Mesenchymal stem cell (in vitro differentiated cells and primary cell): ENCODE measurements around the gene CES5A.
"Not testable (repeated sequence)": the region's sequence is repeated elsewhere in the genome, so short reads cannot be mapped to it uniquely, and the experiment has no call there.

Experiments
- DNase-seq: peaks from one replicate; pipeline ENCODE4 v3.0.0-alpha.2; 2013
- H2AFZ ChIP-seq: one replicate; pipeline ENCODE4 v1.6.1; 2013; ENCODE audit warnings: low read depth, mild to moderate bottlenecking, control low read depth, inconsistent platforms, low read length, moderate library complexity
- H2AK5ac ChIP-seq: 2 replicates; pipeline ENCODE4 v1.6.1; 2013; ENCODE audit warnings: low read length, moderate library complexity, mild to moderate bottlenecking, inconsistent platforms; ENCODE audit not compliant: severe bottlenecking
- H2BK120ac ChIP-seq: one replicate; pipeline ENCODE4 v1.6.1; 2013; ENCODE audit warnings: low read depth, mild to moderate bottlenecking, inconsistent platforms, low read length, moderate library complexity
- H2BK12ac ChIP-seq, 2 experiments: one replicate each; pipeline ENCODE4 v1.6.1; 2013; ENCODE audit warnings: inconsistent platforms in 2 of 2, low read length in 2 of 2, mild to moderate bottlenecking in 2 of 2, moderate library complexity in 2 of 2, control low read depth in 1 of 2
- H2BK15ac ChIP-seq: one replicate; pipeline ENCODE4 v1.6.1; 2013; ENCODE audit warnings: mild to moderate bottlenecking, low read depth, inconsistent platforms; ENCODE audit not compliant: poor library complexity, severe bottlenecking
- H2BK5ac ChIP-seq: 2 replicates; pipeline ENCODE4 v1.6.1; 2013; ENCODE audit warnings: low read depth, mild to moderate bottlenecking, low read length, control low read depth, inconsistent platforms; ENCODE audit not compliant: poor library complexity, severe bottlenecking
- H3K14ac ChIP-seq, 2 experiments: one replicate each; pipeline ENCODE4 v1.6.1; 2013; ENCODE audit warnings: inconsistent platforms in 2 of 2, low read length in 2 of 2, control low read depth in 1 of 2, mild to moderate bottlenecking in 1 of 2, moderate library complexity in 1 of 2
- H3K18ac ChIP-seq, 2 experiments: one replicate each; pipeline ENCODE4 v1.6.1; 2013; ENCODE audit warnings: inconsistent platforms in 2 of 2, low read length in 2 of 2, control low read depth in 1 of 2, low read depth in 1 of 2, mild to moderate bottlenecking in 1 of 2
- H3K23ac ChIP-seq, 2 experiments: one replicate each; pipeline ENCODE4 v1.6.1; 2013; ENCODE audit warnings: inconsistent platforms in 2 of 2, low read length in 2 of 2, mild to moderate bottlenecking in 2 of 2, moderate library complexity in 2 of 2, control low read depth in 1 of 2
- H3K27ac ChIP-seq: 2 replicates; pipeline ENCODE4 v1.5.1; 2013; ENCODE audit warnings: mild to moderate bottlenecking, moderate library complexity, low read length, control low read depth, inconsistent platforms; ENCODE audit not compliant: poor library complexity, severe bottlenecking
- H3K27me3 ChIP-seq, 2 experiments: 2 replicates each; pipeline versions ENCODE4 v1.6.1 to v1.7.0; 2013; ENCODE audit warnings: low read length in 2 of 2, mild to moderate bottlenecking in 2 of 2, moderate library complexity in 2 of 2, control low read depth in 1 of 2, inconsistent platforms in 1 of 2; ENCODE audit not compliant: control insufficient read depth in 1 of 2, insufficient read depth in 1 of 2
- H3K36me3 ChIP-seq, 2 experiments: 2 replicates each; pipeline versions ENCODE4 v1.6.1 to v1.7.0; 2013; ENCODE audit warnings: low read length in 2 of 2, control low read depth in 1 of 2, inconsistent platforms in 1 of 2, low read depth in 1 of 2, mild to moderate bottlenecking in 1 of 2; ENCODE audit not compliant: insufficient read depth in 2 of 2, control insufficient read depth in 1 of 2
- H3K4ac ChIP-seq, 2 experiments: one replicate each; pipeline ENCODE4 v1.6.1; 2013; ENCODE audit warnings: inconsistent platforms in 2 of 2, low read length in 2 of 2, mild to moderate bottlenecking in 2 of 2, moderate library complexity in 2 of 2, control low read depth in 1 of 2, low read depth in 1 of 2
- H3K4me1 ChIP-seq: 2 replicates; pipeline ENCODE4 v1.6.1; 2013; ENCODE audit warnings: low read depth, low read length, control low read depth; ENCODE audit not compliant: control insufficient read depth, insufficient read depth
- H3K4me2 ChIP-seq: 2 replicates; pipeline ENCODE4 v1.6.1; 2013; ENCODE audit warnings: low read length, mild to moderate bottlenecking, inconsistent platforms; ENCODE audit not compliant: poor library complexity, severe bottlenecking
- H3K4me3 ChIP-seq, 2 experiments: 2 replicates each; pipeline versions ENCODE4 v1.5.1 to v1.7.0; 2013; ENCODE audit warnings: low read length in 2 of 2, mild to moderate bottlenecking in 2 of 2, control low read depth in 1 of 2, low read depth in 1 of 2; ENCODE audit not compliant: insufficient read depth in 1 of 2
- H3K79me1 ChIP-seq: replicated peaks from 2 replicates; pipeline ENCODE4 v1.6.1; 2013; ENCODE audit warnings: mild to moderate bottlenecking, control low read depth, low read length, inconsistent platforms; ENCODE audit not compliant: poor library complexity, severe bottlenecking
- H3K9ac ChIP-seq: 2 replicates; pipeline ENCODE4 v1.7.0; 2013; ENCODE audit warnings: mild to moderate bottlenecking, low read length, moderate library complexity
- H3K9me3 ChIP-seq: 2 replicates; pipeline ENCODE4 v1.7.0; 2013; ENCODE audit warnings: mild to moderate bottlenecking, low read length; ENCODE audit not compliant: control insufficient read depth
- H4K8ac ChIP-seq: one replicate; pipeline ENCODE4 v1.6.1; 2013; ENCODE audit warnings: inconsistent platforms, mild to moderate bottlenecking, low read length, moderate library complexity
- H4K91ac ChIP-seq: one replicate; pipeline ENCODE4 v1.6.1; 2013; ENCODE audit warnings: mild to moderate bottlenecking, low read length, inconsistent platforms
- WGBS: methylation state at CpG from one replicate; pipeline ENCODE4 v1.1.7; 2013; ENCODE audit warnings: mixed read lengths; 5-methylcytosine and 5-hydroxymethylcytosine counted together

Gene CES5A

DNA sequence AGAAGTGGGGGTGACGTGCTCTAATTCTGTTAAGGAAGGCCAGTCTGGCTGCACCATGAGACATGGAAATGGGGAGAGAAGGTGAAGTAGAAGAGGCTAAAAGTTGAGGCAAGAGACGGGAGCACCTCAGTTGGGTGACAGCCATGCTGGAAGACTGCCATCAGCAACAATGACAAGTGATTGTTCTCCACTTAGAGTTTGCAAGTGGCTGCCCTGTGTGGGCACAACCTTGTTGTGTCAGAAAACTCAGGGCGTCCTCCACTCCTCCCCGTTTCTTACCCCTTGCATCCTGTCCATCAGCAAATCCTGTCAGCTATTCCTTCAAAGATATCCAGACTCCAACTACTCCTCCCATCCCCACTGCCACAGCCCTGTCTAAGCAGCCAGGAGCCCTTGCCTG is 59.9 kb downstream of the CES5A start:
- H3K18ac ChIP-seq, result no peak overlapping the region
- no peak overlapping the region for H2AFZ ChIP-seq
- no peak overlapping the region for H3K27ac ChIP-seq
- H2AK5ac ChIP-seq, result no peak overlapping the region
- H3K4me3 ChIP-seq, result no peak overlapping the region
- H3K23ac ChIP-seq, result no peak overlapping the region
- no peak overlapping the region for H2BK5ac ChIP-seq
- 72% methylated on average over 3 of the region's 4 CpGs for WGBS
- H3K79me1 ChIP-seq, result no peaks in the 10 kb centered on the region
- peaks cover 0 to 12% of the 10 kb centered on the region in 2 experiments for H3K27me3 ChIP-seq
- no peak overlapping the region for H3K9ac ChIP-seq
- H2BK120ac ChIP-seq, result no peak overlapping the region
- no peak overlapping the region for H3K4ac ChIP-seq
- no peaks in the 10 kb centered on the region for H3K9me3 ChIP-seq
- no peak for DNase-seq
- H4K91ac ChIP-seq, result no peak overlapping the region
- no peak overlapping the region for H3K4me2 ChIP-seq
- H2BK12ac ChIP-seq, result no peak overlapping the region
- no peak overlapping the region for H2BK15ac ChIP-seq
- H3K36me3 ChIP-seq, result no peaks in the 10 kb centered on the region
- H4K8ac ChIP-seq, result no peak overlapping the region
- H3K14ac ChIP-seq, result no peak overlapping the region
- no peaks in the 10 kb centered on the region for H3K4me1 ChIP-seq

DNA sequence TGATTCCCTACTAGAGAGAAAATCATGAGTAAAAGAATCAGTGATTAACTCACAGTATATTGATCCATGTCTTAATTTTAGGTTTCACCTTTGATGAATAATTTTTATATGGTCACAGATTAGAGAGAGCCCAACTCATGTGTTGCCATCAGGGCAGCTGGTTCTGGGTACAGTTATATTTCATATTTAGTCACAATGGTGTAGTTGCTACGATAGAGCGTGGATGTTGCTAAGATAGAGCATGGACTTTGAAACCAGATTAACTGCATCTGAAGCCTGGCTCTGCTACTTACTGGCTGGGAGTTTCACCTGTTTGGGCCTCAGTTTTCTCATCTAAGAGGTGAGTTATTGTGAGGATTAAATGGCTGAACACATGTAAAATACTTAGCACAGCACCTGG is 61.0 kb downstream of the CES5A start:
- H2BK5ac ChIP-seq, H3K23ac ChIP-seq, H3K9me3 ChIP-seq, H3K9ac ChIP-seq, H4K8ac ChIP-seq, H3K27ac ChIP-seq, H2AFZ ChIP-seq, H2BK120ac ChIP-seq, H4K91ac ChIP-seq, H2BK15ac ChIP-seq, H3K14ac ChIP-seq, H3K36me3 ChIP-seq, H3K4me3 ChIP-seq, H3K4ac ChIP-seq, H3K18ac ChIP-seq, H2BK12ac ChIP-seq, H2AK5ac ChIP-seq, H3K4me2 ChIP-seq, H3K79me1 ChIP-seq, H3K4me1 ChIP-seq, DNase-seq: not testable (repeated sequence)
- H3K27me3 ChIP-seq, result peaks cover 0 to 12% of the 10 kb centered on the region in 2 experiments
- WGBS, result 76% methylated on average over 1 of the region's 2 CpGs

DNA sequence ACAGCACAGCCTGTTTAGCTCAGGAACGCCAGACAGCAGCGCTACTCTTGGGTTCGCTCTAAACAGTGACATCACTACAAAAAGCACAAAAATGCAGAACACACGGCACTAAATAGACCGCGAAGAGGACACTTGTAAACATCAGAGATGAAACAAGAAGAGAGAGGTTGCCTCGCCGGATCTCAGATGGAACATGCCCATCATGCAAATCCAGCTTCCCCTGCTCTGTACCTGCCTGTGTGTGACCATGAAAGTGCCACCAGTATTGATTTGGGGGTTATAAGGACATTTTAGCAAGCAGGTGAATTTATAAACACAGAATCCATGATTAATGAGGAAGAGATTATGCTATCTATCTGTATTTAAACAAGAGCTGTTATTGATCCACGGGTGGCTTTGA is 61.4 kb downstream of the CES5A start:
- H2BK5ac ChIP-seq, H3K4me1 ChIP-seq, H2AFZ ChIP-seq, H3K4ac ChIP-seq, H2BK120ac ChIP-seq, H2BK12ac ChIP-seq, DNase-seq, H3K9me3 ChIP-seq, H4K91ac ChIP-seq, H3K23ac ChIP-seq, H2BK15ac ChIP-seq, H3K79me1 ChIP-seq, H3K4me3 ChIP-seq, H4K8ac ChIP-seq, H3K36me3 ChIP-seq, H3K14ac ChIP-seq, H3K9ac ChIP-seq, H3K18ac ChIP-seq, H3K4me2 ChIP-seq, H3K27ac ChIP-seq, H2AK5ac ChIP-seq: not testable (repeated sequence)
- WGBS, result 92% methylated on average over 6 of the region's 9 CpGs
- H3K27me3 ChIP-seq, result peaks cover 0 to 12% of the 10 kb centered on the region in 2 experiments

DNA sequence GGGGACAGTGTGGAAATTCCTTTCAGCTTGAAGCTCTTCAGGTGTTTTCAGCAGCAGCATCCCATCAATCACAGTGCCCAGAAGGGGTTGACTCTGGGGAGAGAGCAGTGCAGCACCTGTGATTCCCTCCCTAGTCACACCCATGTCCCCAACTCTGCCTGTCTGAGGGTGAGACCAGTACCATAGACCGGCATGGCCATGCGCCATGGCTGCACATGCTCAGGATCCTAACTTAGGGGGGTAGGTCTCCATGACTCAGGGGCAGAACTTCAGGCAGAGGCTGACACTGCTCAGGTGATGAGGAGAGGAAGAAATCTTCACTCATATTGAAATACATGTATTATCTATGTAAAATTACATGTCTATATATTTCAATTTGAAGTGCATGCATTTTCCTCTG is 62.2 kb downstream of the CES5A start:
- no peak overlapping the region for H3K18ac ChIP-seq
- 50% methylated on average over 2 of the region's 2 CpGs for WGBS
- H2BK12ac ChIP-seq, result no peak overlapping the region
- peaks cover 0 to 12% of the 10 kb centered on the region in 2 experiments for H3K27me3 ChIP-seq
- H3K36me3 ChIP-seq, result no peaks in the 10 kb centered on the region
- H2BK15ac ChIP-seq, result no peak overlapping the region
- no peak overlapping the region for H2BK120ac ChIP-seq
- no peaks in the 10 kb centered on the region for H3K9me3 ChIP-seq
- H3K4me2 ChIP-seq, result no peak overlapping the region
- H4K8ac ChIP-seq, result no peak overlapping the region
- H3K27ac ChIP-seq, result no peak overlapping the region
- H2BK5ac ChIP-seq, result no peak overlapping the region
- H2AK5ac ChIP-seq, result no peak overlapping the region
- DNase-seq, result no peak
- H3K9ac ChIP-seq, result no peak overlapping the region
- H3K4me3 ChIP-seq, result no peak overlapping the region
- H4K91ac ChIP-seq, result no peak overlapping the region
- H3K4ac ChIP-seq, result no peak overlapping the region
- no peaks in the 10 kb centered on the region for H3K4me1 ChIP-seq
- H3K14ac ChIP-seq, result no peak overlapping the region
- H3K23ac ChIP-seq, result no peak overlapping the region
- H3K79me1 ChIP-seq, result no peaks in the 10 kb centered on the region
- H2AFZ ChIP-seq, result no peak overlapping the region
